Fibroblast of villous mesenchyme (primary cell): ENCODE data around the gene GPR135. TPM values are rescaled to one million over a fixed set of nuclear protein-coding genes. Genes with fewer than 3 reads are reported as not detected.

Experiments used
- DNase-seq: peaks from one replicate; pipeline ENCODE4 v3.0.0-alpha.2; 2010; ENCODE audit warnings: low read depth
- H3K4me3 ChIP-seq: 2 replicates; pipeline ENCODE4 v1.5.1; 2011; ENCODE audit warnings: low read depth, mild to moderate bottlenecking, low read length
- CTCF ChIP-seq: IDR thresholded peaks from 2 replicates; pipeline ENCODE4 v1.5.1; 2012; ENCODE audit warnings: low read depth, mild to moderate bottlenecking, low read length; ENCODE audit not compliant: insufficient read depth
- total RNA-seq: library from RNA; depleted of rRNA; stranded (reverse); fragments of >200 nt; gene quantifications from 2 replicates; pipeline ENCODE4 v1.2.3, GENCODE V29; 2012

Gene GPR135
- total RNA-seq, 1 donor: 6.5 TPM

- no peak overlapping the region for H3K4me3 ChIP-seq
- peak; percentile 61 for DNase-seq
- TF ChIP-seq CTCF: peak; percentile 100
Measured at GRCh38 chr14:59507063-59507751, 42.0 kb upstream of the GPR135 start.

- H3K4me3 ChIP-seq: no peak overlapping the region
- TF ChIP-seq CTCF: no peak
- no peak for DNase-seq
Measured at GRCh38 chr14:59503256-59503655, 38.1 kb upstream of the GPR135 start.

- no peak overlapping the region for H3K4me3 ChIP-seq
- TF ChIP-seq CTCF: no peak
- no peak for DNase-seq
Measured at GRCh38 chr14:59500732-59501131, 35.6 kb upstream of the GPR135 start.

GRCh38 chr14:59492384-59492783 is 27.2 kb upstream of the GPR135 start:
- TF ChIP-seq CTCF: no peak
- DNase-seq: no peak
- H3K4me3 ChIP-seq: no peak overlapping the region

GRCh38 chr14:59490756-59491155 is 25.6 kb upstream of the GPR135 start:
- DNase-seq: no peak
- H3K4me3 ChIP-seq: no peak overlapping the region
- TF ChIP-seq CTCF: no peak

- DNase-seq: peak; percentile 55
- TF ChIP-seq CTCF: no peak
- H3K4me3 ChIP-seq: peak overlapping the region; percentile 94
Measured at GRCh38 chr14:59484639-59485175, 19.5 kb upstream of the GPR135 start.
